Measurements from ENCODE around the gene CREB3. TPM values are rescaled to one million over a fixed set of nuclear protein-coding genes. Genes with fewer than 3 reads are reported as not detected.
A peak's percentile ranks its signal among the peaks of the same experiment; 100 is the strongest.

Gene CREB3
- total RNA-seq, 1 donor from 2014 or later = 29.2 TPM

GRCh38 chr9:35705836-35706430, 26.5 kb upstream of the CREB3 start:
- no peak for TF ChIP-seq CTCF (IDR thresholded peaks at IDR 0.05; ENCODE audit: unreplicated experiment)
- Mint-ChIP-seq H3K4me3 (ENCODE audit: unreplicated experiment) (no peak overlapping the region), H3K36me3 (ENCODE audit: low read depth, unreplicated experiment) (peaks cover 70% of the 10 kb centered on the region), H3K4me1 (ENCODE audit: unreplicated experiment) (no peaks in the 10 kb centered on the region), H3K9me3 (ENCODE audit: unreplicated experiment) (no peaks in the 10 kb centered on the region), H3K27ac (ENCODE audit: unreplicated experiment) (no peak overlapping the region), H3K27me3 (ENCODE audit: unreplicated experiment) (peaks cover 8% of the 10 kb centered on the region)
- DNase-seq (ENCODE audit: low spot score) = no peak

- no peaks in the 10 kb centered on the region for H3K9me3 Mint-ChIP-seq (ENCODE audit: unreplicated experiment)
- TF ChIP-seq CTCF (IDR thresholded peaks at IDR 0.05; ENCODE audit: unreplicated experiment) = no peak
- peak overlapping the region; percentile 59 for H3K4me3 Mint-ChIP-seq (ENCODE audit: unreplicated experiment)
- H3K27ac Mint-ChIP-seq (ENCODE audit: unreplicated experiment) = no peak overlapping the region
- no peak for DNase-seq (ENCODE audit: low spot score)
- peaks cover 78% of the 10 kb centered on the region for H3K36me3 Mint-ChIP-seq (ENCODE audit: low read depth, unreplicated experiment)
- H3K4me1 Mint-ChIP-seq (ENCODE audit: unreplicated experiment) = no peaks in the 10 kb centered on the region
- H3K27me3 Mint-ChIP-seq (ENCODE audit: unreplicated experiment) = peaks cover 8% of the 10 kb centered on the region
Measured at GRCh38 chr9:35706951-35707350, 25.5 kb upstream of the CREB3 start.

- H3K4me1 Mint-ChIP-seq (ENCODE audit: unreplicated experiment) = no peaks in the 10 kb centered on the region
- TF ChIP-seq CTCF (IDR thresholded peaks at IDR 0.05; ENCODE audit: unreplicated experiment) = no peak
- H3K27ac Mint-ChIP-seq (ENCODE audit: unreplicated experiment) = no peak overlapping the region
- no peaks in the 10 kb centered on the region for H3K9me3 Mint-ChIP-seq (ENCODE audit: unreplicated experiment)
- H3K4me3 Mint-ChIP-seq (ENCODE audit: unreplicated experiment) = no peak overlapping the region
- DNase-seq (ENCODE audit: low spot score) = no peak
- peaks cover 78% of the 10 kb centered on the region for H3K36me3 Mint-ChIP-seq (ENCODE audit: low read depth, unreplicated experiment)
- peaks cover 5% of the 10 kb centered on the region for H3K27me3 Mint-ChIP-seq (ENCODE audit: unreplicated experiment)
Measured at GRCh38 chr9:35708146-35708545, 24.3 kb upstream of the CREB3 start.

DNA sequence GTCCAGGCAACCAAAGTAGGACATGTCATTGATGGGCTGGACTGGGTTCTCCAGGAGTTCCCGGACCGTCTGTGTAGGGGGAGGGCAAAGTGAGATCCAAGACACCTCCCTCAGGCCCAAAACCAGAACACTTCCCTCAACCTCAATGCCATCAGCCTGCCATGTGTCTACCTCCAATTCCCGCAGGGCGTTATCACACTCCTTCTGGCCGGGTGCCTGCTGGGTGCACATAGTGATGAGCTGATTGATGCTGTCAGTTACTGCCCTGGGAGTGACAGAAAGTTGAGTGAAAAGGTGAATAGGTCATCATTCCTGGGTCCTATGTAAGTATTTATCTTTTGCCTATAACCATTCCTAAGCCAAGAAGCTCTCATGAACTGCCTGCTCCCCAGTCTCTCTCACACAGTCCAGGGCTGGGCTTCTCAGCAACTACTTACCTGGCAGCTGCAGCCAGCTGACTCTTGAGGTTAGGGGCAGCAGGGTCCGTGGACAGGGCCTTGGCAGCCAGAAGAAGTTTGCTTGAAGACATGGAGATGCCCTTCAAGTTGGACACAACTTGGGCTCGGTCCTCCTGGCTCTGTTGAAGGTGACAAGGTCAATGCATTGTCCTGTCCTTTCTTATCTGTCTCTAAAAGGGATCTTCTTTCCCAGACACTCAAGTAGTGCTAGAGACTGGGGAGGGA, 21.5 kb upstream of the CREB3 start:
- TF ChIP-seq CTCF (IDR thresholded peaks at IDR 0.05; ENCODE audit: unreplicated experiment) = no peak
- H3K4me1 Mint-ChIP-seq (ENCODE audit: unreplicated experiment) = no peaks in the 10 kb centered on the region

More for the DNA sequence above, 21.5 kb upstream of the CREB3 start:
- Mint-ChIP-seq H3K36me3 (ENCODE audit: low read depth, unreplicated experiment) (peaks cover 85% of the 10 kb centered on the region), H3K27me3 (ENCODE audit: unreplicated experiment) (peaks cover 3% of the 10 kb centered on the region), H3K9me3 (ENCODE audit: unreplicated experiment) (no peaks in the 10 kb centered on the region), H3K4me3 (ENCODE audit: unreplicated experiment) (peak overlapping the region; percentile 47), H3K27ac (ENCODE audit: unreplicated experiment) (no peak overlapping the region)
- DNase-seq (ENCODE audit: low spot score) = no peak

All from endothelial cell (in vitro differentiated cells).